WTC11 (cell line): ENCODE measurements around the gene ILKAP.

Experiments
- NFE2L1 ChIP-seq: sonication (generic); formaldehyde crosslinking; IDR thresholded peaks from 2 replicates; pipeline ENCODE4 v1.8.1; 2023; ENCODE audit warnings: missing genetic modification reagents
- NR1H2 ChIP-seq: sonication (generic); formaldehyde crosslinking; IDR thresholded peaks from 2 replicates; pipeline ENCODE4 v1.9.0; 2021; ENCODE audit warnings: mild to moderate bottlenecking, moderate library complexity, missing genetic modification reagents
- SP1 ChIP-seq: sonication (generic); formaldehyde crosslinking; conservative IDR thresholded peaks from 2 replicates; pipeline ENCODE4 v1.8.1; 2022; ENCODE audit warnings: missing genetic modification reagents
- ZNF232 ChIP-seq: sonication (generic); formaldehyde crosslinking; IDR thresholded peaks from 2 replicates; pipeline ENCODE4 v1.8.0; 2022; ENCODE audit warnings: mild to moderate bottlenecking, missing genetic modification reagents
- TF ChIP-seq, protein P1 (sequence below): fragments of 200-600 bp; IDR thresholded peaks from 2 replicates; pipeline ENCODE4 v1.8.0; 2022; ENCODE audit warnings: antibody characterized with exemption
- TF ChIP-seq, protein P2 (sequence below): sonication (generic); formaldehyde crosslinking; IDR thresholded peaks from 2 replicates; pipeline ENCODE4 v1.8.1; 2023; ENCODE audit warnings: mild to moderate bottlenecking, missing genetic modification reagents
- TF ChIP-seq, protein P3 (sequence below): sonication (generic); formaldehyde crosslinking; IDR thresholded peaks from 2 replicates; pipeline ENCODE4 v1.8.0; 2022; ENCODE audit warnings: missing genetic modification reagents
- TF ChIP-seq, protein P4 (sequence below): sonication (generic); formaldehyde crosslinking; IDR thresholded peaks from 2 replicates; pipeline ENCODE4 v1.8.1; 2023; ENCODE audit warnings: mild to moderate bottlenecking, missing genetic modification reagents, moderate library complexity
- TF ChIP-seq, protein P5 (sequence below): sonication (generic); formaldehyde crosslinking; conservative IDR thresholded peaks from 2 replicates; pipeline ENCODE4 v1.8.1; 2023; ENCODE audit warnings: mild to moderate bottlenecking, low read depth, missing genetic modification reagents, moderate library complexity
- TF ChIP-seq, protein P6 (sequence below): sonication (generic); formaldehyde crosslinking; IDR thresholded peaks from 2 replicates; pipeline ENCODE4 v1.8.0; 2022; ENCODE audit warnings: mild to moderate bottlenecking, missing genetic modification reagents
- TF ChIP-seq, protein P7 (sequence below): sonication (generic); formaldehyde crosslinking; IDR thresholded peaks from 2 replicates; pipeline ENCODE4 v1.8.1; 2022; ENCODE audit warnings: mild to moderate bottlenecking, missing genetic modification reagents, moderate library complexity, borderline replicate concordance
- TF ChIP-seq, protein P8 (sequence below): sonication (generic); formaldehyde crosslinking; conservative IDR thresholded peaks from 2 replicates; pipeline ENCODE4 v1.8.1; 2022; ENCODE audit warnings: mild to moderate bottlenecking, missing genetic modification reagents

DNA sequence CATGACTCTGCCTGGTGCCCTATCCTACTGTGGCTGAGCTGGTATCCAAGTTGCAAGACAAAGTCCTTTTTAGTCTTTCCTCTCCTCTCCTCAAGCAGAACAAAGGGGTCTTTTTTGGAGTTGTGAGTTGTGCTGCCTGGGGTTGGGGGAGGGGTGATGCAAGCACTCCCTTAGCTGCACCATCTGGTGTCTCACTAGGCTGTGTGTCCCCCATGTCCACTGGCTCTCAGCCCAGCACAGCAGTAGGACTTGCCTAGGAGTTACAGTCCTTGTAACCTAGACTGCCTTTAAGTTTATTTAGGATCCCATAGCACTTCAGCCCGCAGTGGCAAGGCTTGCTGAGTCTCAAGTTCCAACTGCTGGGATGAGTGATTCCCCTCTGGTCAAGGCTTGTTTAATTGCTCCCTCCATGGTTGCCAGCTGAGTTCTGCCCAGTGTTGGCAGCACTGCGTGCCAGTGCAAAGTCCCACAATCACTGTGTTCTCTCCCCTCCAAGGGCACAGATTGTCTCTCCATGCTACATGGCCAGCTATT lies 13.2 kb upstream of the ILKAP start:
- TF ChIP-seq, protein P1, sequence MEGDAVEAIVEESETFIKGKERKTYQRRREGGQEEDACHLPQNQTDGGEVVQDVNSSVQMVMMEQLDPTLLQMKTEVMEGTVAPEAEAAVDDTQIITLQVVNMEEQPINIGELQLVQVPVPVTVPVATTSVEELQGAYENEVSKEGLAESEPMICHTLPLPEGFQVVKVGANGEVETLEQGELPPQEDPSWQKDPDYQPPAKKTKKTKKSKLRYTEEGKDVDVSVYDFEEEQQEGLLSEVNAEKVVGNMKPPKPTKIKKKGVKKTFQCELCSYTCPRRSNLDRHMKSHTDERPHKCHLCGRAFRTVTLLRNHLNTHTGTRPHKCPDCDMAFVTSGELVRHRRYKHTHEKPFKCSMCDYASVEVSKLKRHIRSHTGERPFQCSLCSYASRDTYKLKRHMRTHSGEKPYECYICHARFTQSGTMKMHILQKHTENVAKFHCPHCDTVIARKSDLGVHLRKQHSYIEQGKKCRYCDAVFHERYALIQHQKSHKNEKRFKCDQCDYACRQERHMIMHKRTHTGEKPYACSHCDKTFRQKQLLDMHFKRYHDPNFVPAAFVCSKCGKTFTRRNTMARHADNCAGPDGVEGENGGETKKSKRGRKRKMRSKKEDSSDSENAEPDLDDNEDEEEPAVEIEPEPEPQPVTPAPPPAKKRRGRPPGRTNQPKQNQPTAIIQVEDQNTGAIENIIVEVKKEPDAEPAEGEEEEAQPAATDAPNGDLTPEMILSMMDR = no peak
- no peak for TF ChIP-seq NR1H2
- TF ChIP-seq SP1 (CRISPR knock-in tag) = no peak
- TF ChIP-seq, protein P2, sequence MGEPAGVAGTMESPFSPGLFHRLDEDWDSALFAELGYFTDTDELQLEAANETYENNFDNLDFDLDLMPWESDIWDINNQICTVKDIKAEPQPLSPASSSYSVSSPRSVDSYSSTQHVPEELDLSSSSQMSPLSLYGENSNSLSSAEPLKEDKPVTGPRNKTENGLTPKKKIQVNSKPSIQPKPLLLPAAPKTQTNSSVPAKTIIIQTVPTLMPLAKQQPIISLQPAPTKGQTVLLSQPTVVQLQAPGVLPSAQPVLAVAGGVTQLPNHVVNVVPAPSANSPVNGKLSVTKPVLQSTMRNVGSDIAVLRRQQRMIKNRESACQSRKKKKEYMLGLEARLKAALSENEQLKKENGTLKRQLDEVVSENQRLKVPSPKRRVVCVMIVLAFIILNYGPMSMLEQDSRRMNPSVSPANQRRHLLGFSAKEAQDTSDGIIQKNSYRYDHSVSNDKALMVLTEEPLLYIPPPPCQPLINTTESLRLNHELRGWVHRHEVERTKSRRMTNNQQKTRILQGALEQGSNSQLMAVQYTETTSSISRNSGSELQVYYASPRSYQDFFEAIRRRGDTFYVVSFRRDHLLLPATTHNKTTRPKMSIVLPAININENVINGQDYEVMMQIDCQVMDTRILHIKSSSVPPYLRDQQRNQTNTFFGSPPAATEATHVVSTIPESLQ (CRISPR knock-in tag) = no peak
- TF ChIP-seq, protein P3, sequence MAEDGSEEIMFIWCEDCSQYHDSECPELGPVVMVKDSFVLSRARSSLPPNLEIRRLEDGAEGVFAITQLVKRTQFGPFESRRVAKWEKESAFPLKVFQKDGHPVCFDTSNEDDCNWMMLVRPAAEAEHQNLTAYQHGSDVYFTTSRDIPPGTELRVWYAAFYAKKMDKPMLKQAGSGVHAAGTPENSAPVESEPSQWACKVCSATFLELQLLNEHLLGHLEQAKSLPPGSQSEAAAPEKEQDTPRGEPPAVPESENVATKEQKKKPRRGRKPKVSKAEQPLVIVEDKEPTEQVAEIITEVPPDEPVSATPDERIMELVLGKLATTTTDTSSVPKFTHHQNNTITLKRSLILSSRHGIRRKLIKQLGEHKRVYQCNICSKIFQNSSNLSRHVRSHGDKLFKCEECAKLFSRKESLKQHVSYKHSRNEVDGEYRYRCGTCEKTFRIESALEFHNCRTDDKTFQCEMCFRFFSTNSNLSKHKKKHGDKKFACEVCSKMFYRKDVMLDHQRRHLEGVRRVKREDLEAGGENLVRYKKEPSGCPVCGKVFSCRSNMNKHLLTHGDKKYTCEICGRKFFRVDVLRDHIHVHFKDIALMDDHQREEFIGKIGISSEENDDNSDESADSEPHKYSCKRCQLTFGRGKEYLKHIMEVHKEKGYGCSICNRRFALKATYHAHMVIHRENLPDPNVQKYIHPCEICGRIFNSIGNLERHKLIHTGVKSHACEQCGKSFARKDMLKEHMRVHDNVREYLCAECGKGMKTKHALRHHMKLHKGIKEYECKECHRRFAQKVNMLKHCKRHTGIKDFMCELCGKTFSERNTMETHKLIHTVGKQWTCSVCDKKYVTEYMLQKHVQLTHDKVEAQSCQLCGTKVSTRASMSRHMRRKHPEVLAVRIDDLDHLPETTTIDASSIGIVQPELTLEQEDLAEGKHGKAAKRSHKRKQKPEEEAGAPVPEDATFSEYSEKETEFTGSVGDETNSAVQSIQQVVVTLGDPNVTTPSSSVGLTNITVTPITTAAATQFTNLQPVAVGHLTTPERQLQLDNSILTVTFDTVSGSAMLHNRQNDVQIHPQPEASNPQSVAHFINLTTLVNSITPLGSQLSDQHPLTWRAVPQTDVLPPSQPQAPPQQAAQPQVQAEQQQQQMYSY (CRISPR knock-in tag) = no peak
- TF ChIP-seq, protein P4, sequence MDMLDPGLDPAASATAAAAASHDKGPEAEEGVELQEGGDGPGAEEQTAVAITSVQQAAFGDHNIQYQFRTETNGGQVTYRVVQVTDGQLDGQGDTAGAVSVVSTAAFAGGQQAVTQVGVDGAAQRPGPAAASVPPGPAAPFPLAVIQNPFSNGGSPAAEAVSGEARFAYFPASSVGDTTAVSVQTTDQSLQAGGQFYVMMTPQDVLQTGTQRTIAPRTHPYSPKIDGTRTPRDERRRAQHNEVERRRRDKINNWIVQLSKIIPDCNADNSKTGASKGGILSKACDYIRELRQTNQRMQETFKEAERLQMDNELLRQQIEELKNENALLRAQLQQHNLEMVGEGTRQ (CRISPR knock-in tag) = no peak
- no peak for TF ChIP-seq ZNF232 (CRISPR knock-in tag)
- TF ChIP-seq NFE2L1 (CRISPR knock-in tag) = no peak
- TF ChIP-seq, protein P5, sequence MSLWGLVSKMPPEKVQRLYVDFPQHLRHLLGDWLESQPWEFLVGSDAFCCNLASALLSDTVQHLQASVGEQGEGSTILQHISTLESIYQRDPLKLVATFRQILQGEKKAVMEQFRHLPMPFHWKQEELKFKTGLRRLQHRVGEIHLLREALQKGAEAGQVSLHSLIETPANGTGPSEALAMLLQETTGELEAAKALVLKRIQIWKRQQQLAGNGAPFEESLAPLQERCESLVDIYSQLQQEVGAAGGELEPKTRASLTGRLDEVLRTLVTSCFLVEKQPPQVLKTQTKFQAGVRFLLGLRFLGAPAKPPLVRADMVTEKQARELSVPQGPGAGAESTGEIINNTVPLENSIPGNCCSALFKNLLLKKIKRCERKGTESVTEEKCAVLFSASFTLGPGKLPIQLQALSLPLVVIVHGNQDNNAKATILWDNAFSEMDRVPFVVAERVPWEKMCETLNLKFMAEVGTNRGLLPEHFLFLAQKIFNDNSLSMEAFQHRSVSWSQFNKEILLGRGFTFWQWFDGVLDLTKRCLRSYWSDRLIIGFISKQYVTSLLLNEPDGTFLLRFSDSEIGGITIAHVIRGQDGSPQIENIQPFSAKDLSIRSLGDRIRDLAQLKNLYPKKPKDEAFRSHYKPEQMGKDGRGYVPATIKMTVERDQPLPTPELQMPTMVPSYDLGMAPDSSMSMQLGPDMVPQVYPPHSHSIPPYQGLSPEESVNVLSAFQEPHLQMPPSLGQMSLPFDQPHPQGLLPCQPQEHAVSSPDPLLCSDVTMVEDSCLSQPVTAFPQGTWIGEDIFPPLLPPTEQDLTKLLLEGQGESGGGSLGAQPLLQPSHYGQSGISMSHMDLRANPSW (CRISPR knock-in tag) = no peak
- TF ChIP-seq, protein P6, sequence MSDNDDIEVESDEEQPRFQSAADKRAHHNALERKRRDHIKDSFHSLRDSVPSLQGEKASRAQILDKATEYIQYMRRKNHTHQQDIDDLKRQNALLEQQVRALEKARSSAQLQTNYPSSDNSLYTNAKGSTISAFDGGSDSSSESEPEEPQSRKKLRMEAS (CRISPR knock-in tag) = no peak
- TF ChIP-seq, protein P7, sequence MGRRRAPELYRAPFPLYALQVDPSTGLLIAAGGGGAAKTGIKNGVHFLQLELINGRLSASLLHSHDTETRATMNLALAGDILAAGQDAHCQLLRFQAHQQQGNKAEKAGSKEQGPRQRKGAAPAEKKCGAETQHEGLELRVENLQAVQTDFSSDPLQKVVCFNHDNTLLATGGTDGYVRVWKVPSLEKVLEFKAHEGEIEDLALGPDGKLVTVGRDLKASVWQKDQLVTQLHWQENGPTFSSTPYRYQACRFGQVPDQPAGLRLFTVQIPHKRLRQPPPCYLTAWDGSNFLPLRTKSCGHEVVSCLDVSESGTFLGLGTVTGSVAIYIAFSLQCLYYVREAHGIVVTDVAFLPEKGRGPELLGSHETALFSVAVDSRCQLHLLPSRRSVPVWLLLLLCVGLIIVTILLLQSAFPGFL (CRISPR knock-in tag) = no peak
- TF ChIP-seq, protein P8, sequence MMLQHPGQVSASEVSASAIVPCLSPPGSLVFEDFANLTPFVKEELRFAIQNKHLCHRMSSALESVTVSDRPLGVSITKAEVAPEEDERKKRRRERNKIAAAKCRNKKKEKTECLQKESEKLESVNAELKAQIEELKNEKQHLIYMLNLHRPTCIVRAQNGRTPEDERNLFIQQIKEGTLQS (CRISPR knock-in tag) = no peak
